Vagina (tissue), 2 donors: Measurements from ENCODE around the gene URI1. TPM values are rescaled to one million over a fixed set of nuclear protein-coding genes. Genes with fewer than 3 reads are reported as not detected.

Experiments used
- DNase-seq, 2 donors: peaks; one replicate each; pipeline ENCODE4 v3.0.0-alpha.2; 2017; ENCODE audit errors: extremely low spot score in 2 of 2
- H3K27ac ChIP-seq: fragments of 200-600 bp; sonication (generic); one replicate; pipeline ENCODE4 v1.5.1; 2019
- H3K27me3 ChIP-seq: fragments of 200-600 bp; sonication (generic); one replicate; pipeline ENCODE4 v1.5.1; 2019
- H3K36me3 ChIP-seq, 2 donors: fragments of 200-600 bp; sonication (generic); one replicate each; pipeline ENCODE4 v1.5.1; 2017 to 2019
- H3K4me1 ChIP-seq: fragments of 200-600 bp; sonication (generic); one replicate; pipeline ENCODE4 v1.5.1; 2019
- H3K4me3 ChIP-seq, 2 donors: fragments of 200-600 bp; sonication (generic); 1 replicate in 1 of 2; 2 replicates in 1 of 2; pipeline ENCODE4 v1.5.1; 2016 to 2019
- H3K9me3 ChIP-seq: fragments of 200-600 bp; sonication (generic); one replicate; pipeline ENCODE4 v1.5.1; 2019
- CTCF ChIP-seq, 3 experiments: fragments of 450-650 bp in 2 of 3; fragments of 200-600 bp in 1 of 3; sonication (generic) in 1 of 3; IDR thresholded peaks; one replicate each; pipeline ENCODE4 v1.5.1; 2017 to 2019; ENCODE audit warnings: antibody characterized with exemption in 3 of 3, mild to moderate bottlenecking in 2 of 3, moderate library complexity in 2 of 3
- POLR2A ChIP-seq, 2 donors: fragments of 450-650 bp; IDR thresholded peaks; one replicate each; pipeline ENCODE4 v1.6.1; 2017; ENCODE audit warnings: antibody characterized with exemption in 2 of 2, mild to moderate bottlenecking in 2 of 2, moderate library complexity in 2 of 2
- POLR2AphosphoS5 ChIP-seq, 2 donors: sonication (generic); formaldehyde crosslinking; IDR thresholded peaks; one replicate each; pipeline ENCODE4 v1.9.0; 2017; ENCODE audit warnings: antibody characterized with exemption in 2 of 2, mild to moderate bottlenecking in 2 of 2, low read depth in 1 of 2; ENCODE audit not compliant: insufficient read depth in 1 of 2
- intact Hi-C: fragments of 100-400 bp; cut with DNase I; formaldehyde crosslinking; loops from one replicate; pipeline ENCODE4 v1.15.1; 2023
- small RNA-seq: library from RNA; depleted of rRNA; stranded (forward); fragments of <200 nt; gene quantifications from one replicate; pipeline ENCODE3, GENCODE V24; 2016
- total RNA-seq: library from RNA; depleted of rRNA; stranded (reverse); fragments of >200 nt; gene quantifications from one replicate; pipeline ENCODE4 v1.2.3, GENCODE V29; 2016

The URI1 gene
- total RNA-seq, 1 donor from 2014 or later = 39.8 TPM

- H3K27me3 ChIP-seq = no peaks in the 10 kb centered on the region
- no peaks in the 10 kb centered on the region for H3K4me1 ChIP-seq
- H3K27ac ChIP-seq = no peak overlapping the region
- H3K36me3 ChIP-seq = no peaks in the 10 kb centered on the region
- no peak for DNase-seq
- intact Hi-C loops = no loop called here
- TF ChIP-seq CTCF (IDR thresholded peaks at IDR 0.05) = no peak
- no peak for TF ChIP-seq POLR2AphosphoS5 (IDR thresholded peaks at IDR 0.05; ENCODE audit: insufficient read depth in 1 of 2, low read depth in 1 of 2)
- no peak for TF ChIP-seq POLR2A (IDR thresholded peaks at IDR 0.05)
- no peak overlapping the region for H3K4me3 ChIP-seq
- no peaks in the 10 kb centered on the region for H3K9me3 ChIP-seq
Measured at GRCh38 chr19:30065680-30066606, 123.9 kb downstream of the URI1 start.

Small RNA genes lying within 50 kb of the gene (small RNA-seq; reads per million reads assigned to genes)
- gene AC008798.1 = not detected
- not detected for gene TAF9P3

Other genes starting within 250 kb of the URI1 start
- 14.2 TPM for gene C19orf12, start 227.0 kb upstream of the URI1 start, total RNA-seq
- 3.2 TPM for gene CCNE1, start 130.2 kb upstream of the URI1 start, total RNA-seq